SW 1271 (cell line): ENCODE results near the gene C1GALT1.
A peak's percentile ranks its signal among the peaks of the same experiment; 100 is the strongest.

Source experiments
- DNase-seq, 2 experiments: peaks; one replicate each; lab custom pipeline; 2025; lab: John Stamatoyannopoulos, UW

Gene C1GALT1

GRCh38 chr7:7201578-7202374 lies 19.4 kb downstream of the C1GALT1 start:
- no peak for DNase-seq

GRCh38 chr7:7202375-7202720 lies 20.0 kb downstream of the C1GALT1 start:
- no peak for DNase-seq

GRCh38 chr7:7203813-7204575 lies 21.6 kb downstream of the C1GALT1 start:
- DNase-seq: no peak

- DNase-seq: no peak
These were observed 25.5 kb downstream of the C1GALT1 start for GRCh38 chr7:7207876-7208275.

- DNase-seq: no peak
These were observed 26.2 kb downstream of the C1GALT1 start for GRCh38 chr7:7208520-7208919.

- DNase-seq: no peak
These were observed 27.2 kb downstream of the C1GALT1 start for GRCh38 chr7:7209412-7210050.

GRCh38 chr7:7210475-7211237 lies 28.3 kb downstream of the C1GALT1 start:
- no peak for DNase-seq

GRCh38 chr7:7212612-7213011 lies 30.3 kb downstream of the C1GALT1 start:
- DNase-seq: no peak

GRCh38 chr7:7214398-7215347 lies 32.3 kb downstream of the C1GALT1 start:
- no peak for DNase-seq

GRCh38 chr7:7216279-7216678 lies 33.9 kb downstream of the C1GALT1 start:
- no peak for DNase-seq

GRCh38 chr7:7219216-7219615 lies 36.9 kb downstream of the C1GALT1 start:
- peak in 1 of 2 experiments; percentile 16 for DNase-seq

GRCh38 chr7:7220821-7221220 lies 38.5 kb downstream of the C1GALT1 start:
- DNase-seq: no peak

- peak; percentile 52 to 95 for DNase-seq
These were observed 39.3 kb downstream of the C1GALT1 start for GRCh38 chr7:7221599-7222038.

- DNase-seq: no peak
These were observed 40.9 kb downstream of the C1GALT1 start for GRCh38 chr7:7223250-7223649.

GRCh38 chr7:7226407-7226806 lies 44.1 kb downstream of the C1GALT1 start:
- DNase-seq: no peak

GRCh38 chr7:7228472-7228871 lies 46.1 kb downstream of the C1GALT1 start:
- no peak for DNase-seq

- DNase-seq: no peak
These were observed 46.6 kb downstream of the C1GALT1 start for GRCh38 chr7:7228967-7229366.

GRCh38 chr7:7231000-7231399 lies 48.7 kb downstream of the C1GALT1 start:
- no peak for DNase-seq

GRCh38 chr7:7231865-7232264 lies 49.5 kb downstream of the C1GALT1 start:
- no peak for DNase-seq

- DNase-seq: no peak
These were observed 53.0 kb downstream of the C1GALT1 start for GRCh38 chr7:7235347-7235746.

- no peak for DNase-seq
These were observed 53.7 kb downstream of the C1GALT1 start for GRCh38 chr7:7236041-7236440.
